GM12892 (cell line): ENCODE measurements around the gene SAMSN1.

ENCODE experiments used
- POLR2A ChIP-seq: IDR thresholded peaks from 2 replicates; pipeline ENCODE4 v1.6.1; 2011; ENCODE audit warnings: low read depth, low read length, control low read depth
- POLR2AphosphoS5 ChIP-seq: IDR thresholded peaks from 2 replicates; pipeline ENCODE4 v1.6.1; 2011; ENCODE audit warnings: low read depth, low read length, control low read depth
- TAF1 ChIP-seq: IDR thresholded peaks from 2 replicates; pipeline ENCODE4 v1.6.1; 2011; ENCODE audit warnings: low read depth, mild to moderate bottlenecking, control low read depth, low read length, borderline replicate concordance

DNA sequence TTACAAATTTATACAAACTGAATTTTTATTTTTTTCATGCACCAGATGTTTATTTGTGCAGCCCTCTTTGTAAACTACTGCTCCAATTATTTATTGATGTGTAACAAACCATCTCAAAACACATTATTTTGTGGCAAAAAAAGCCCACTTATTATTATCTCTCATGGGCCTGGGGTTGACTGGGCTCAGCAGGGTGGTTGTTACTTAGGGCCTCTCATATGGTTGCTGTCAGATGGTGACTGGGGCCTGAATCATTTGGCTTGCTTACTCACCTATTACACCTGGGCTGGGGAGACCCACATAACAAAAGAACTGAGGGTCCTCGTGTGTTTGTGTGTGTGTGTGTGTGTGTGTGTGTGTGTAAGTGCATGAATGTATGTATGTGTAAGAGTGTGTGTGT, 110.7 kb downstream of the SAMSN1 start:
- TF ChIP-seq POLR2A (no peak), POLR2AphosphoS5 (no peak), TAF1 (no peak)
